WERI-Rb-1 (cell line): ENCODE data around the gene AASDH.

Experiments
- DNase-seq: peaks from one replicate; pipeline ENCODE4 v3.0.0-alpha.2; 2020
- H3K27ac ChIP-seq: fragments of 250-450 bp; sonication (Bioruptor Pico); 2 replicates; pipeline ENCODE4 v1.5.1; 2020; ENCODE audit warnings: mild to moderate bottlenecking, moderate library complexity
- H3K27me3 ChIP-seq: fragments of 250-450 bp; sonication (Bioruptor Pico); 2 replicates; pipeline ENCODE4 v1.5.1; 2021; ENCODE audit warnings: mild to moderate bottlenecking, low read depth, moderate library complexity; ENCODE audit not compliant: insufficient read depth, severe bottlenecking
- H3K36me3 ChIP-seq: fragments of 250-450 bp; sonication (Bioruptor Pico); 2 replicates; pipeline ENCODE4 v1.5.1; 2020; ENCODE audit warnings: mild to moderate bottlenecking, moderate library complexity
- H3K4me3 ChIP-seq: 2 replicates; pipeline ENCODE4 v1.5.1; 2011; ENCODE audit warnings: low read depth, mild to moderate bottlenecking, control low read depth, low read length
- H3K9me3 ChIP-seq: fragments of 250-450 bp; sonication (Bioruptor Pico); 2 replicates; pipeline ENCODE4 v1.5.1; 2021; ENCODE audit warnings: mild to moderate bottlenecking, moderate library complexity; ENCODE audit not compliant: severe bottlenecking
- CTCF ChIP-seq: IDR thresholded peaks from 2 replicates; pipeline ENCODE4 v1.5.1; 2011; ENCODE audit warnings: low read depth, mild to moderate bottlenecking, control low read depth, inconsistent platforms, low read length

The AASDH gene

DNA sequence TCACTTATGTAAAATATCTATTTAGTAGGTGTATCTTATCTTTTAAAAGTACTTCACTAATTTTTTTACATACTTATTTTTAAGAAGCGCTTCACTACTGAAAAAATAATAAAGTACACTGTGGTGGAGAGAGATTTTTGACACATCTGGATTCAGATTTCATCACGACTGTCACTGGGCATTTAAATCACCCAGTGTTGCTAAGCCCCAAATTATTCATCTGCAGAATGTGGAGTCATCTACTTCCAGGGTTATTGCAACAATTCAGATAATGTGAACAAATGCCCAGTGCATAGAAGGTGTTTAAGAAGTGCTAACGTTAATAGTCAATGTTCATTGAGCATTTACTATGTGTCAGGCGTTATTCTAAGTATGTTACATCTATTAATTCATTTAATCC is 41.8 kb downstream of the AASDH start:
- Histone ChIP-seq H3K27me3 (no peaks in the 10 kb centered on the region), H3K27ac (no peak overlapping the region), H3K9me3 (no peaks in the 10 kb centered on the region), H3K4me3 (no peak overlapping the region), H3K36me3 (peaks cover 4% of the 10 kb centered on the region)
- no peak for TF ChIP-seq CTCF
- no peak for DNase-seq

GRCh38 chr4:56342746-56343145 is 44.5 kb downstream of the AASDH start:
- DNase-seq = no peak
- Histone ChIP-seq H3K27me3 (no peaks in the 10 kb centered on the region), H3K4me3 (no peak overlapping the region), H3K9me3 (no peaks in the 10 kb centered on the region), H3K36me3 (peaks cover 14% of the 10 kb centered on the region), H3K27ac (no peak overlapping the region)
- no peak for TF ChIP-seq CTCF

GRCh38 chr4:56330691-56331090 is 56.6 kb downstream of the AASDH start:
- Histone ChIP-seq H3K27ac (no peak overlapping the region), H3K36me3 (peaks cover 36% of the 10 kb centered on the region), H3K4me3 (no peak overlapping the region), H3K9me3 (peaks cover 2% of the 10 kb centered on the region), H3K27me3 (no peaks in the 10 kb centered on the region)
- no peak for DNase-seq
- no peak for TF ChIP-seq CTCF

GRCh38 chr4:56326363-56326762 is 60.9 kb downstream of the AASDH start:
- no peak for DNase-seq
- no peak for TF ChIP-seq CTCF
- H3K36me3 ChIP-seq = peaks cover 66% of the 10 kb centered on the region
- H3K4me3 ChIP-seq = no peak overlapping the region
- H3K9me3 ChIP-seq = no peaks in the 10 kb centered on the region
- no peaks in the 10 kb centered on the region for H3K27me3 ChIP-seq
- no peak overlapping the region for H3K27ac ChIP-seq

DNA sequence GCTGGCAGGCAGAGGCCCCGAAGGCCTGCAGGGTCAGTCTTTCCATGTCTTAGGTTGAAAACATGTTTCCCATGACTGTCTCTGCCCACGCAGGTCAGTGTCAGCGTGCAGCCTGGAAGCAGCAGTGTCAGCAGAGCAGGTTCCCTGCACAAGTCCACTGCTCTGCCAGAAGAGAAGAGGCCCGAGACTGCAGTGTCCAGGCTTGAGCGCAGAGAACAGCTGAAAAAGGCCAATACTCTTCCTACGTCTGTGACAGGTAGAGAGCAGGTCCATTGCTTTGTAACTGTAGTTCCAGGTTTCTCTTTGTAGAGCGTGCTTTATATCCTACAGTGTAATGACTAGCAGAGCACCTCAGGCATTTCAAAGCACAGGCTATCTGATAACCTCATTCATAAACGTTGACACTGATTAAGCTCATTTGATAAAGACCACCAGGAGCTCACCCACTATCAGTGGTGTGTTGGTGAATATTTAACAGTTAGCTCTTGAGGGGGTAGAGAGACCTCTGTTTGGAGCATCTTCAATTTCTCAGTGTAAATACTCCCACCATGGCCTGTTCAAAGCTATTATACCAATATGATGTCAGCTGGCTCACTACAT is 63.2 kb downstream of the AASDH start:
- no peak for DNase-seq
- Histone ChIP-seq H3K27ac (no peak overlapping the region), H3K27me3 (no peaks in the 10 kb centered on the region), H3K9me3 (no peaks in the 10 kb centered on the region), H3K36me3 (peaks cover 68% of the 10 kb centered on the region), H3K4me3 (no peak overlapping the region)
- no peak for TF ChIP-seq CTCF

GRCh38 chr4:56323327-56323726 is 64.0 kb downstream of the AASDH start:
- Histone ChIP-seq H3K36me3 (peaks cover 61% of the 10 kb centered on the region), H3K9me3 (no peaks in the 10 kb centered on the region), H3K27me3 (no peaks in the 10 kb centered on the region), H3K27ac (no peak overlapping the region), H3K4me3 (no peak overlapping the region)
- no peak for DNase-seq
- no peak for TF ChIP-seq CTCF
